ENCODE data around the gene BEND7.
"Not testable (repeated sequence)": the region's sequence is repeated elsewhere in the genome, so short reads cannot be mapped to it uniquely, and the experiment has no call there.

- TF ChIP-seq ZNF133 (CRISPR knock-in tag; IDR thresholded peaks at IDR 0.05); CTCF (IDR thresholded peaks at IDR 0.05 in 2 of 3, conservative IDR thresholded peaks at IDR 0.05 in 1 of 3; ENCODE audit: insufficient read depth in 2 of 3, low read depth in 1 of 3, low read length in 3 of 3); TAF1 (IDR thresholded peaks at IDR 0.05; ENCODE audit: control insufficient read depth, extremely low read depth, insufficient read depth, low read length, severe bottlenecking); USF2 (CRISPR knock-in tag; IDR thresholded peaks at IDR 0.05); NR3C1 (CRISPR knock-in tag; IDR thresholded peaks at IDR 0.05); SNAPC5 (CRISPR knock-in tag; IDR thresholded peaks at IDR 0.05): not testable (repeated sequence)
These were observed 100.9 kb downstream of the BEND7 start for GRCh38 chr10:13427943-13428342.

Measured in K562 (cell line).